Osteocyte (in vitro differentiated cells): Measurements from ENCODE around the gene SLC4A3. TPM values are rescaled to one million over a fixed set of nuclear protein-coding genes. Genes with fewer than 3 reads are reported as not detected.

Source experiments
- DNase-seq: peaks from one replicate; pipeline ENCODE4 v3.0.0; 2021; ENCODE audit warnings: mixed read lengths; ENCODE audit not compliant: unreplicated experiment; ENCODE audit errors: extremely low spot score
- H3K27ac Mint-ChIP-seq: one replicate; pipeline ENCODE4 v1.8.0; 2021; ENCODE audit warnings: mild to moderate bottlenecking, mixed read lengths; ENCODE audit not compliant: unreplicated experiment
- H3K27me3 Mint-ChIP-seq: one replicate; pipeline ENCODE4 v1.8.0; 2021; ENCODE audit warnings: mixed read lengths; ENCODE audit not compliant: unreplicated experiment
- H3K36me3 Mint-ChIP-seq: one replicate; pipeline ENCODE4 v1.8.0; 2021; ENCODE audit warnings: mixed read lengths; ENCODE audit not compliant: unreplicated experiment
- H3K4me1 Mint-ChIP-seq: one replicate; pipeline ENCODE4 v1.8.0; 2021; ENCODE audit warnings: mixed read lengths; ENCODE audit not compliant: unreplicated experiment
- H3K4me3 Mint-ChIP-seq: one replicate; pipeline ENCODE4 v1.8.0; 2021; ENCODE audit warnings: mild to moderate bottlenecking, moderate library complexity, mixed read lengths; ENCODE audit not compliant: unreplicated experiment
- H3K9me3 Mint-ChIP-seq: one replicate; pipeline ENCODE4 v1.8.0; 2021; ENCODE audit warnings: mixed read lengths; ENCODE audit not compliant: unreplicated experiment
- CTCF ChIP-seq: fragments of 200-600 bp; sonication (generic); IDR thresholded peaks from 2 replicates; pipeline ENCODE4 v1.5.0; 2021; ENCODE audit warnings: antibody characterized with exemption, mild to moderate bottlenecking, moderate library complexity
- total RNA-seq: library from RNA; stranded (reverse); gene quantifications from 2 replicates; pipeline ENCODE4 v1.2.1, GENCODE V29; 2021

The SLC4A3 gene
- total RNA-seq, 1 donor from 2014 or later: 11.6 TPM

- H3K4me3 Mint-ChIP-seq: no peak overlapping the region
- H3K9me3 Mint-ChIP-seq: no peaks in the 10 kb centered on the region
- peaks cover 5% of the 10 kb centered on the region for H3K36me3 Mint-ChIP-seq
- no peak overlapping the region for H3K27ac Mint-ChIP-seq
- no peak for DNase-seq
- H3K4me1 Mint-ChIP-seq: peaks cover 3% of the 10 kb centered on the region
- H3K27me3 Mint-ChIP-seq: no peaks in the 10 kb centered on the region
- no peak for TF ChIP-seq CTCF
Observed at GRCh38 chr2:219629976-219630695, 2.7 kb downstream of the SLC4A3 start.

GRCh38 chr2:219630770-219631405 is 3.5 kb downstream of the SLC4A3 start:
- H3K36me3 Mint-ChIP-seq: peaks cover 5% of the 10 kb centered on the region
- no peaks in the 10 kb centered on the region for H3K27me3 Mint-ChIP-seq
- no peaks in the 10 kb centered on the region for H3K9me3 Mint-ChIP-seq
- no peak for TF ChIP-seq CTCF
- H3K4me1 Mint-ChIP-seq: peaks cover 3% of the 10 kb centered on the region
- H3K4me3 Mint-ChIP-seq: no peak overlapping the region
- no peak for DNase-seq
- H3K27ac Mint-ChIP-seq: no peak overlapping the region

GRCh38 chr2:219631406-219631891 is 4.0 kb downstream of the SLC4A3 start:
- no peak for DNase-seq
- no peaks in the 10 kb centered on the region for H3K27me3 Mint-ChIP-seq
- no peak overlapping the region for H3K4me3 Mint-ChIP-seq
- peaks cover 3% of the 10 kb centered on the region for H3K4me1 Mint-ChIP-seq
- peaks cover 5% of the 10 kb centered on the region for H3K36me3 Mint-ChIP-seq
- no peak for TF ChIP-seq CTCF
- H3K9me3 Mint-ChIP-seq: no peaks in the 10 kb centered on the region
- no peak overlapping the region for H3K27ac Mint-ChIP-seq

GRCh38 chr2:219631904-219632759 is 4.7 kb downstream of the SLC4A3 start:
- no peak for DNase-seq
- peaks cover 5% of the 10 kb centered on the region for H3K36me3 Mint-ChIP-seq
- H3K27me3 Mint-ChIP-seq: no peaks in the 10 kb centered on the region
- H3K27ac Mint-ChIP-seq: no peak overlapping the region
- TF ChIP-seq CTCF: no peak
- no peaks in the 10 kb centered on the region for H3K9me3 Mint-ChIP-seq
- H3K4me1 Mint-ChIP-seq: no peaks in the 10 kb centered on the region
- H3K4me3 Mint-ChIP-seq: no peak overlapping the region

- no peak for DNase-seq
- H3K27ac Mint-ChIP-seq: no peak overlapping the region
- no peaks in the 10 kb centered on the region for H3K27me3 Mint-ChIP-seq
- no peak for TF ChIP-seq CTCF
- peaks cover 5% of the 10 kb centered on the region for H3K36me3 Mint-ChIP-seq
- no peaks in the 10 kb centered on the region for H3K9me3 Mint-ChIP-seq
- no peaks in the 10 kb centered on the region for H3K4me1 Mint-ChIP-seq
- H3K4me3 Mint-ChIP-seq: no peak overlapping the region
Observed at GRCh38 chr2:219632760-219633105, 5.3 kb downstream of the SLC4A3 start.
